ENCODE results near the gene PDE4D. TPM values are rescaled to one million over a fixed set of nuclear protein-coding genes. Genes with fewer than 3 reads are reported as not detected.

The PDE4D gene
- total RNA-seq, 1 experiment from 2014 or later, result 11.6 TPM

DNA sequence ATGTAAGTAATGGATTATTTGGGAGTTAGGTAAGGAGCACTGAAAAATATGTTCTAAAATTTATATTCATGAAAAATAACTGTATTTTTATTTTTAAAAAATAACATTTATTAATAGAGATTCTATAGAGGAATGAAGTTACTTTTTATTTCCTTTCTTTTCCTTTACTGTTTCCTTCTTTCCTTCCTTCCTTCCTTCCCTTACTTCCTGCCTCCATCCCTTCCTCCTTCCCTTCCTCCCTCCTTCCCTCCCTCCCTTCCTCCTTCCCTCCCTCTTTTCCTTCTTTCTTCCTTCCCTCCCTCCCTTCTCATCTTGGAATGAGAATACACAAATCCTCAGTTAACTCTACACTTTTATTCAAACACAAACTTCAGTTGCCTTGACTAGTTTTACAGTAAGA, 750.6 kb downstream of the PDE4D start:
- intact Hi-C loops (cut with micrococcal nuclease; ENCODE audit: unreplicated experiment), result no loop called here
- Mint-ChIP-seq H3K9me3 (ENCODE audit: low read depth, unreplicated experiment) (no peaks in the 10 kb centered on the region), H3K4me3 (ENCODE audit: low read depth, unreplicated experiment) (no peak overlapping the region), H3K36me3 (ENCODE audit: insufficient read depth, unreplicated experiment) (no peaks in the 10 kb centered on the region), H3K27me3 (ENCODE audit: unreplicated experiment) (no peaks in the 10 kb centered on the region), H3K4me1 (ENCODE audit: low read depth, unreplicated experiment) (no peaks in the 10 kb centered on the region), H3K27ac (ENCODE audit: unreplicated experiment) (no peak overlapping the region)
- DNase-seq, result no peak
- no TSS peak for BruUV-seq (replicated peaks)
- CTCF ChIA-PET, result no interaction called here
- TF ChIP-seq CTCF (IDR thresholded peaks at IDR 0.05; ENCODE audit: unreplicated experiment), result no peak

GRCh38 chr5:59142138-59142537, 751.4 kb downstream of the PDE4D start:
- H3K27me3 Mint-ChIP-seq (ENCODE audit: unreplicated experiment), result no peaks in the 10 kb centered on the region
- intact Hi-C loops (cut with micrococcal nuclease; ENCODE audit: unreplicated experiment), result no loop called here
- CTCF ChIA-PET, result no interaction called here
- H3K4me3 Mint-ChIP-seq (ENCODE audit: low read depth, unreplicated experiment), result no peak overlapping the region
- DNase-seq, result no peak
- no peaks in the 10 kb centered on the region for H3K36me3 Mint-ChIP-seq (ENCODE audit: insufficient read depth, unreplicated experiment)
- BruUV-seq (replicated peaks), result no TSS peak
- no peak overlapping the region for H3K27ac Mint-ChIP-seq (ENCODE audit: unreplicated experiment)
- no peaks in the 10 kb centered on the region for H3K4me1 Mint-ChIP-seq (ENCODE audit: low read depth, unreplicated experiment)
- no peaks in the 10 kb centered on the region for H3K9me3 Mint-ChIP-seq (ENCODE audit: low read depth, unreplicated experiment)
- TF ChIP-seq CTCF (IDR thresholded peaks at IDR 0.05; ENCODE audit: unreplicated experiment), result no peak

DNA sequence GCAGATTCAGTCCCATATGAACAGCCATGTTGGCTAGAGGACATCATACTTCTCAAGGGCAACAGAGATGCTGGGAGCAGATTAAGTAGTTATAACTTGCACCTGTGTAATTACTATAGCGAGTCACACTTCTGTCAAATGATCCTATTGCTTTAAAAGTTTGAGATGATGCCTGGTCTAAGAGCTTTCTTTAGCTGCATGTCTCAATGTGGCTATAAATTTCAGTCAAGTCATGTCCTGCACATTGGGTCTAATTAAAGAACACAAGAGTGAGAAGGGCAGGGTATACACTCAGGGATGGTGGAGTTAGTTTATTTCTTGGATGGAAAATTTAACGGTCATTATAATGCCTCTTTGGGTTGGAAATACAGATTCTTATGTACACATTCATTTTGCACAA, 753.4 kb downstream of the PDE4D start:
- H3K4me3 Mint-ChIP-seq (ENCODE audit: low read depth, unreplicated experiment), result no peak overlapping the region
- DNase-seq, result no peak
- H3K9me3 Mint-ChIP-seq (ENCODE audit: low read depth, unreplicated experiment), result no peaks in the 10 kb centered on the region
- intact Hi-C loops (cut with micrococcal nuclease; ENCODE audit: unreplicated experiment), result no loop called here
- no TSS peak for BruUV-seq (replicated peaks)
- no peaks in the 10 kb centered on the region for H3K27me3 Mint-ChIP-seq (ENCODE audit: unreplicated experiment)
- no peak for TF ChIP-seq CTCF (IDR thresholded peaks at IDR 0.05; ENCODE audit: unreplicated experiment)
- H3K36me3 Mint-ChIP-seq (ENCODE audit: insufficient read depth, unreplicated experiment), result no peaks in the 10 kb centered on the region
- H3K27ac Mint-ChIP-seq (ENCODE audit: unreplicated experiment), result no peak overlapping the region
- no peaks in the 10 kb centered on the region for H3K4me1 Mint-ChIP-seq (ENCODE audit: low read depth, unreplicated experiment)
- CTCF ChIA-PET, result no interaction called here

- no peaks in the 10 kb centered on the region for H3K4me1 Mint-ChIP-seq (ENCODE audit: low read depth, unreplicated experiment)
- no peaks in the 10 kb centered on the region for H3K9me3 Mint-ChIP-seq (ENCODE audit: low read depth, unreplicated experiment)
- intact Hi-C loops (cut with micrococcal nuclease; ENCODE audit: unreplicated experiment), result no loop called here
- H3K27me3 Mint-ChIP-seq (ENCODE audit: unreplicated experiment), result no peaks in the 10 kb centered on the region
- no peak overlapping the region for H3K27ac Mint-ChIP-seq (ENCODE audit: unreplicated experiment)
- CTCF ChIA-PET, result no interaction called here
- DNase-seq, result no peak
- BruUV-seq (replicated peaks), result no TSS peak
- no peak overlapping the region for H3K4me3 Mint-ChIP-seq (ENCODE audit: low read depth, unreplicated experiment)
- no peaks in the 10 kb centered on the region for H3K36me3 Mint-ChIP-seq (ENCODE audit: insufficient read depth, unreplicated experiment)
- no peak for TF ChIP-seq CTCF (IDR thresholded peaks at IDR 0.05; ENCODE audit: unreplicated experiment)
Observed at GRCh38 chr5:59139695-59140094, 753.8 kb downstream of the PDE4D start.

DNA sequence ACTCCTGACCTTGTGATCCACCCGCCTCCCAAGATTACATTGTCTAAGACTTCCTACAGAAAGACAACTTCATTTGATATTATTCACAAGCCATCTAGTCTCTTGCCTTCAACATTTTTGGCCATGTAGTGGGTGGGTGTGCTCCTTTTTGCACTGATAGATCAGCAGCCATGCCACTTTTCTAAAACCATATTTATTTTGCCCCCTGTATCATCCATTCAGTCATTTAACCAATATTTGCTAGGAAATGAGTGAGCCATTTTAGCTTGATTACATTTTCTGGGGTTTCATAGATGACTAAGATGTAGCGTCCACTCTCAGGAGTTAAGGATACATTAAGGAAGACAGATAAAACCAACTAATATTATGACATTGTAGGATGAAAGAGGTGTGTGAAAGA, 755.0 kb downstream of the PDE4D start:
- no peak for DNase-seq
- no TSS peak for BruUV-seq (replicated peaks)
- Mint-ChIP-seq H3K27me3 (ENCODE audit: unreplicated experiment) (no peaks in the 10 kb centered on the region), H3K9me3 (ENCODE audit: low read depth, unreplicated experiment) (no peaks in the 10 kb centered on the region), H3K4me1 (ENCODE audit: low read depth, unreplicated experiment) (no peaks in the 10 kb centered on the region), H3K27ac (ENCODE audit: unreplicated experiment) (no peak overlapping the region), H3K36me3 (ENCODE audit: insufficient read depth, unreplicated experiment) (no peaks in the 10 kb centered on the region), H3K4me3 (ENCODE audit: low read depth, unreplicated experiment) (no peak overlapping the region)
- CTCF ChIA-PET, result interaction anchor here (0.6 kb wide), 1 partner anchor 37 kb away, joined by 6 read pairs; no protein-coding TSS in a partner anchor
- no peak for TF ChIP-seq CTCF (IDR thresholded peaks at IDR 0.05; ENCODE audit: unreplicated experiment)
- intact Hi-C loops (cut with micrococcal nuclease; ENCODE audit: unreplicated experiment), result no loop called here

Measured in Calu3 (cell line).